Cardiac muscle cell (in vitro differentiated cells and primary cell): ENCODE measurements around the gene MAD1L1. TPM values are rescaled to one million over a fixed set of nuclear protein-coding genes. Genes with fewer than 3 reads are reported as not detected.

ENCODE experiments used
- DNase-seq, 2 donors: peaks; one replicate each; pipeline versions ENCODE4 v3.0.0 to v3.0.0-alpha.2; 2010 to 2017; ENCODE audit warnings: low read depth in 1 of 2, low spot score in 1 of 2
- H3K27ac ChIP-seq: fragments of 200-600 bp; sonication (generic); 2 replicates; pipeline ENCODE4 v1.5.1; 2016
- H3K27me3 ChIP-seq: fragments of 200-600 bp; sonication (generic); 2 replicates; pipeline ENCODE4 v1.6.0; 2016; ENCODE audit warnings: control low read depth
- H3K36me3 ChIP-seq: fragments of 200-600 bp; sonication (generic); 2 replicates; pipeline ENCODE4 v1.5.1; 2016; ENCODE audit warnings: control low read depth
- H3K4me1 ChIP-seq: fragments of 200-600 bp; sonication (generic); 2 replicates; pipeline ENCODE4 v1.8.1; 2017; ENCODE audit warnings: low read depth, mild to moderate bottlenecking, mixed run types
- H3K4me3 ChIP-seq: fragments of 200-600 bp; sonication (generic); 2 replicates; pipeline ENCODE4 v1.5.1; 2016; ENCODE audit warnings: mild to moderate bottlenecking
- H3K9me3 ChIP-seq: fragments of 200-600 bp; sonication (generic); 2 replicates; pipeline ENCODE4 v1.5.1; 2017; ENCODE audit warnings: low read depth, mild to moderate bottlenecking, control low read depth
- CTCF ChIP-seq: IDR thresholded peaks from 2 replicates; pipeline ENCODE4 v1.5.1; 2012; ENCODE audit warnings: low read depth, mild to moderate bottlenecking, low read length
- polyA plus RNA-seq: library from polyadenylated mRNA; unstranded; fragments of >200 nt; fragmentation: Nextera tagmentation; extraction: Ambion mirVana; gene quantifications from 2 replicates; pipeline ENCODE4 v1.2.1, GENCODE V29; 2016
- total RNA-seq: library from RNA; depleted of rRNA; stranded (reverse); fragments of >200 nt; gene quantifications from 2 replicates; pipeline ENCODE4 v1.2.3, GENCODE V29; 2016

The MAD1L1 gene
- total and polyA plus RNA-seq, 2 experiments from 2014 or later: 38.3 to 56.2 TPM

- no peak for DNase-seq
- no peak overlapping the region for H3K27ac ChIP-seq
- no peaks in the 10 kb centered on the region for H3K27me3 ChIP-seq
- H3K36me3 ChIP-seq: no peaks in the 10 kb centered on the region
- no peak for TF ChIP-seq CTCF
- H3K4me3 ChIP-seq: no peak overlapping the region
- peaks cover 7% of the 10 kb centered on the region for H3K4me1 ChIP-seq
- no peaks in the 10 kb centered on the region for H3K9me3 ChIP-seq
Observed at GRCh38 chr7:2008936-2009540, 223.7 kb downstream of the MAD1L1 start.

- DNase-seq: no peak
- no peaks in the 10 kb centered on the region for H3K9me3 ChIP-seq
- H3K4me3 ChIP-seq: no peak overlapping the region
- H3K4me1 ChIP-seq: peaks cover 7% of the 10 kb centered on the region
- no peak overlapping the region for H3K27ac ChIP-seq
- H3K27me3 ChIP-seq: no peaks in the 10 kb centered on the region
- no peak for TF ChIP-seq CTCF
- no peaks in the 10 kb centered on the region for H3K36me3 ChIP-seq
Observed at GRCh38 chr7:2008101-2008935, 224.4 kb downstream of the MAD1L1 start.

GRCh38 chr7:2007551-2007950 is 225.2 kb downstream of the MAD1L1 start:
- H3K9me3 ChIP-seq: no peaks in the 10 kb centered on the region
- no peaks in the 10 kb centered on the region for H3K27me3 ChIP-seq
- H3K4me3 ChIP-seq: no peak overlapping the region
- DNase-seq: no peak
- H3K27ac ChIP-seq: no peak overlapping the region
- no peak for TF ChIP-seq CTCF
- H3K4me1 ChIP-seq: peaks cover 7% of the 10 kb centered on the region
- H3K36me3 ChIP-seq: no peaks in the 10 kb centered on the region

GRCh38 chr7:2006921-2007381 is 225.8 kb downstream of the MAD1L1 start:
- H3K9me3 ChIP-seq: no peaks in the 10 kb centered on the region
- no peak for DNase-seq
- no peak for TF ChIP-seq CTCF
- H3K36me3 ChIP-seq: no peaks in the 10 kb centered on the region
- H3K4me1 ChIP-seq: peaks cover 7% of the 10 kb centered on the region
- no peak overlapping the region for H3K27ac ChIP-seq
- H3K4me3 ChIP-seq: no peak overlapping the region
- no peaks in the 10 kb centered on the region for H3K27me3 ChIP-seq

GRCh38 chr7:2006231-2006771 is 226.4 kb downstream of the MAD1L1 start:
- H3K9me3 ChIP-seq: no peaks in the 10 kb centered on the region
- no peak overlapping the region for H3K27ac ChIP-seq
- H3K4me1 ChIP-seq: peaks cover 7% of the 10 kb centered on the region
- no peaks in the 10 kb centered on the region for H3K36me3 ChIP-seq
- H3K4me3 ChIP-seq: no peak overlapping the region
- no peak for DNase-seq
- TF ChIP-seq CTCF: no peak
- no peaks in the 10 kb centered on the region for H3K27me3 ChIP-seq
